Measurements from ENCODE around the gene HDAC9.

GRCh38 chr7:18541871-18542212, 46.3 kb downstream of the HDAC9 start:
- TF ChIP-seq TAF1 (IDR thresholded peaks at IDR 0.05; ENCODE audit: borderline replicate concordance, low read depth, low read length), result no peak
- no peak for TF ChIP-seq POLR2AphosphoS5 (IDR thresholded peaks at IDR 0.05; ENCODE audit: low read depth, low read length)
- TF ChIP-seq POLR2A (IDR thresholded peaks at IDR 0.05; ENCODE audit: low read depth, low read length), result no peak

All from GM12892 (cell line).